GM18519 (cell line): ENCODE data around the gene DNAH12.
"Not testable (repeated sequence)": the region's sequence is repeated elsewhere in the genome, so short reads cannot be mapped to it uniquely, and the experiment has no call there.

Experiments
- ATAC-seq: cut with Tn5 transposase; IDR thresholded peaks from one replicate; pipeline ENCODE4 v1.9.1; 2021; ENCODE audit warnings: mild to moderate bottlenecking, moderate library complexity; ENCODE audit not compliant: unreplicated experiment, low FRiP score

The DNAH12 gene

DNA sequence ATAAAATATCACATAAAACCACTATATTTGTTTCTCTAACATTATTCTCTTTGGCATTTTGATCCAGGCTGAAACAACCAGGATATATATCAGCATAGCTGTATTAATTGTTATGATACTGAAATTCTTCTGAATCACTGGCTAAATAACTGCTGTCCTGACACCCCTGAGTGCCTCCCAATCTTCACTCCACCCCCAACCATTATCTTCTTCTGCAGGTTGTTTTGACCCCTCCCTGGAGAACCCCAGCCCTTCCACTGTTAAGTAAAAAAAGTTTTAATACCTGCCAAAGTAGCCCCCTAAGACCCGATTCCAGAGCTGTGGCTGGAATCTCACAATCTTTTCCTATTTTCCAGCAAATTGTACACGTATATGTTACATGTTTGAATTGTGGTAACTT, 124.1 kb downstream of the DNAH12 start:
- no peak for ATAC-seq

GRCh38 chr3:57411715-57412114, 132.4 kb downstream of the DNAH12 start:
- no peak for ATAC-seq

DNA sequence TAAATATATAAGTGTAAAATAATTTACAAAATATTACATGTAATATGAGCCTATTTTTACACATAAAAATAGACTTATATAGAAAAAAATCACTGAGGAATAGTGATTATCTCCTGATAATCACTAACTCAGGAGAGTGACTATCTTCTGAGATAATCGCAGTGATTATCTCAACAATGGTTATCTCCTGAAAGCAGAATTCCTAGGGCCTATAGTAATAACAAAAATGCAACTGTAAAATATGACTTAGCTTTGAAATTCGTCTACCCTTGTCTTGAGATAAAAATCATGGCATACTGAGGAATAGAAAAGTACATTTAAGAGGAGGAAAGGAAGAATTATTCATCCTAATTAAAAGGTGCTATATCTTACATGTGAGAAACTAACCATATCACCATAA, 134.7 kb downstream of the DNAH12 start:
- no peak for ATAC-seq

DNA sequence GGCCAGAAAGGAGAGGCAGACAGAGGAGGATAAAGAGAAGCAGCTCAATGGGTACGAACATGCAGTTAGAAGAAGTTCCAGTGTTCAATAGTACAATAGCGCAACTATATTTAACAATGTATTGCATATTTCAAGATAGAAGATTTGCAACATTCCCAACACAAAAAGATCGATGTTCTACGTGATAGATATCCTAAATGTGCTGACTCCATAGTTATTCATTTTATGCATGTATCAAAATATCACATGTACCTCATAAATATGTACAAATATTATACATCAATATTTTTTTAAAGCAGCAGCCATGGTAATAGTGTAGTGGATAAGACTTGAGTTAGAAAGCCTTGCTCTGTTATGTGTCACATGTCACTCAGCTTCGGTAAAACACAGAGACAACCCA, 141.5 kb downstream of the DNAH12 start:
- no peak for ATAC-seq

DNA sequence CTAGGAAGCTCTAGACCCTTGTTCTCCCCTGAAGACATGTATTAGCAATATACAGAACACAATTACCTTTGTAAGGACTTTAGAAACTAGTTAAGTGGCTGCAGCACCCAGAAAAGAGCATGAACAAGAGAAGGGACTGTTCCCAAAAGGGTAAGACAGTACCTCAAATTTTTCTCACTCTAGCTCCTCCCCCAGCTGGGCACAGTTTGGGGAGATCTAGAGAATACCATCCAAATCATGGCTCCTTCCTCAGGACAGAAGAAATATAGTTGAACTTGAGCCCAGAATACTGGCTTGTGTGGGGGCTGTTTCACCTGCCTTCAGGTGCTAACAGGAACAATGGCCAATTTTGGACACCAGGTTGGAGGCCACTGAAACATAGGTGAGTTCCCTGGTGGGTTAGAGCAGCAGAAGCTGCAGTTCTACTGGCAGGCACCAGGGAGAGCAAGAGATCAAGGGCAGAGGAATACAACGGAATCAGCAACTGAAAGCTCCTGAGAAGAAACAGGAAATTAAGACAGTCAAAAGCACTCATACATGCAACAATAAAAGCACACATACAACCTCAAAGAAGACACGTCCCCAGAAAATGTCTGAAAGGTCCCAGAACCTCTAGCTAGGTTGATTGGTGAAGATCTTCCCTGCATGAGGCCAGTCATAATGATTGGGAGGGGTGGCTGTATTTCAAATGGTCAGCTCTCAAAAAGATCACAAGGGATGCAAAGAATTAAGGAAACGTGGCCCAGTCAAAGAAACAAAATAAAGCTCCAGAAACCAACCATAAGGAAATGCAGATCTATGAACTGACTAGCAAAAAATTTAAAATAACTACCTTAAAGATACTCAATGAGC, 146.7 kb downstream of the DNAH12 start:
- peak; percentile 94 for ATAC-seq

GRCh38 chr3:57393977-57394376, 150.2 kb downstream of the DNAH12 start:
- no peak for ATAC-seq

DNA sequence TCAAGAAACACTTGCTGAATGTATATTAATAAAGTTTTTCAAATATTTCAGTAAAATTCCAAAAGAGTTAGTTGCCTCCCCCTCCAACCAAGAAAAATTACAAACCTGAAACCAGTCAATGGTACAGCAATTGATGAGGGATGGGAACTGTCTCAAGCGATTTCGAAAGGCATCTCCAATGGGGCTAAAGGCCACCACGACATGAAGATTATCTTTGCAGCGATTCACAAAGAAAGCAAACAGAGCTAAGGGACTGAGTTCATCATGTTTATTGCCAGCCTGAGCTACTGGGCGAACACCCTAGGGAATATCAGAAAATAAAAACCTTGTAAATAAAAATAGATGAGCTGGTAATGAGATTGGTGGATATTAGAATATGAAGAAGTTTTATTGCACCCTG, 152.4 kb downstream of the DNAH12 start:
- ATAC-seq = no peak

DNA sequence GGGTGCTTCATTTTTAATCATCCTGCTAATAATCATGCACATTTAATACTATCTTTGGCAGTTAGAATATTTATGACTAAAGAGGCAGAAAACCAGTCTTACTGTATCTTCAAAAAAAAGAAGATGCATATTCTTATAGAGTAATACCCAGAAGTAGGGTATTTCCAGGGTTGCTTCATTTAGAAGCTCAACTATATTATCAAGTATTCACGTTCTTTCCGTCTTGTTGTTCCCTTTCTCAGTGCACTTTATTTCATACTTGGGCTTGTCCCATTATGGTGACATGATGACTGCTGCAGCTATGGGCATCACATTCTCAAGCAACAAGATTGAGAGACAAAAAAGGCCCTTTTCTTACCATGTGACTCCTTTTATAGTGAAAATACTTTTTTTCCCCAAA, 154.9 kb downstream of the DNAH12 start:
- ATAC-seq = no peak

DNA sequence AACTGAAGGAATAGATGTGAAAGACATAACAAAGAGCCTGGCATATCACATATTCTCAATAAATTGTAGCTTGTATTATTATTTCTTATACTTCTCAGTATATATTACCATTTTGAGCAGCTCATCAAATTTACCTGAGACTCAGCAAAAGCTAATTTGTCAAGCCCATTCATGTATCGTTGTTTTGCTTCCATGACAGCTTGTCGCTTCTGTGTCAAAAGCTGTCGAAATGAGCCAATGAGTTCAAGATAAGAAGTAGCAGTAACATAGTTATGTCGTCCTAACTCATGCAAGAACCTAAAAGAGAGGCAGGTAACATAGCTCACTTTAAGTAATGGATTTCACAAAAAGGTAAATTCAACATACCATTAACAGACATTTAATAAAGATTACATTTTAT, 157.8 kb downstream of the DNAH12 start:
- ATAC-seq = no peak

DNA sequence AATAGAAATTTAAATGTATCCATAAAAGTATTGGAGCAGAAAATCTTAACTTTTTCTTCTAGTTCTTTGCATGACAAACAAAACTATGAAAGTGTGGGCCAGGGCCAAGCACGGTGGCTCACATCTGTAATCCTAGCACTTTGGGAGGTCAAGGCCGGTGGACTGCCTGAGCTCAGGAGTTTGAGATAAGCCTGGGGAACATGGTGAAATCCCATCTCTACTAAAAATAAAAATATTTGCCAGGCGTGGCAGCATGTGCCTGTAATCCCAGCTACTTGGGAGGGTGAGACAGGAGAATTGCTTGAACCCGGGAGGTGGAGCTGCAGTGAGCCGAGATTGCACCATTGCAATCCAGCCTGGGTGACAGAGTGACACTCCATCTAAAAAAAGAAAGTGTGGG, 158.6 kb downstream of the DNAH12 start:
- no peak for ATAC-seq

- ATAC-seq = no peak
Observed at GRCh38 chr3:57383838-57384237, 160.3 kb downstream of the DNAH12 start.

- no peak for ATAC-seq
Observed at GRCh38 chr3:57383406-57383805, 160.7 kb downstream of the DNAH12 start.

GRCh38 chr3:57382933-57383332, 161.2 kb downstream of the DNAH12 start:
- no peak for ATAC-seq

GRCh38 chr3:57370341-57370740, 173.8 kb downstream of the DNAH12 start:
- no peak for ATAC-seq

DNA sequence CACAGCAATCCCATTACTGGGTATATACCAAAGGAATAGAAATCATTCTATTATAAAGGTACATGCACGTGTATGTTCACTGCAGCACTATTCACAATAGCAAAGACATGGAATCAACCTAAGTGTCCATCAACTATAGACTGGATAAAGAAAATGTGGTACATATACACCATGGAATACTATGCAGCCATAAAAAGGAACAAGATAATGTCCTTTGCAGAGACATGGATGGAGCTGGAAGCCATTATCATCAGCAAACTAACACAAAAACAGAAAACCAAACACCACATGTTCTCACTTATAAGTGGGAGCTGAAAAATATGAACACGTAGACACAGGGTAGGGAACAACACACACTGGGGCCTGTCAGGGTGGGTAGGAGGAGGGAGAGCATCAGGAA, 179.1 kb downstream of the DNAH12 start:
- not testable (repeated sequence) for ATAC-seq

DNA sequence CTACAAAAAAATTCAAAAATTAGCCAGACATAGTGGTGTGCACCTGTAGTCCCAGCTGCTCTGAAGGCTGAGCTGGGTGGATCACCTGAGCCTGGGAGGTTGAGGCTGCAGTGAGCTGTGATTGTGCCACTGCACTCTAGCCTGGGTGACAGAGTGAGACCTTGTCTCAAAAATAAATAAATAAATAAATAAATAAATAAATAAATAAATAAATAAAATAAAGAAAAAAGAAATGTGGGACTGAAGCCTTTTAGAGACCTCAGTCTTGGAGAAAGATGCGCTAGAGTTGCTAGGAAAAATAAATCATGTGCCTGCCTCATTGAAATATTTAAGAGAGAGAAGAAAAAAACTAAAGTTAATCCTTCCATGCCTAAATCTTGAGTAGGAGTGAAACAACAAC, 187.9 kb downstream of the DNAH12 start:
- not testable (repeated sequence) for ATAC-seq

DNA sequence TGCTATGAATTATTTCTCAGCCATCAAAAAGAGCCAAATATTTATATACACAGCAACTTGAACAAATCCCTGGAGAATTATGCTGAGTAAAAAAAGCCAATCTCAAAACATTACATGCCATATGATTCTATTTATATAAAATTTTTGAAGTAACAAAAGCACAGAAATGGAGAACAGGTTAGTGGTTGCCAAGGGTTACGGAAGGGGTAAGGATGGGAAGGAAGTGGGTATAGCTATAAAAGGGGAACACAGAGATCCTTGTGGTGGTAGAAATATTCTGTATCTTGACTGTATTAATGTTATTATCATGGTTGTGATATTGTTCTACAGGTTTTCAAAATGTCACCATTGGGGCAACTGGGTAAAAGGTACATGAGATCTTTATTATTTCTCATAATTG, 189.4 kb downstream of the DNAH12 start:
- ATAC-seq = no peak

DNA sequence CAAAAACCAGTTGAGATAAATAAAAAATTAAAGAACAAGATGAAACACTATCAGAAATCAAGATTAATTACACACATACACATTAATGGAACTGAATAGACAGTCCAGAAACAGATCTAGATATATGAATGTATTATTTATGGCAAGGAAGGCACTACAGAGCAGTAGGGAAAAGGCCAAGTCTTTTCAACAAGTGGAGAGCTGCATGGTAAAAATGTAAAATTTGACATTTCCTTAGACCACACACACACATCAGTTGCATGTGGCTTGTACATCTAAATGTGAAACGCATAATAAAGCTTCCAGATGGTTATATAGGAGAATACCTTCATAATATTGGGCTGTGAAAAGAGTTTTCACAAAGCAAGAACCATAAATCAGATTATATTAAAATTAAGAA, 193.9 kb downstream of the DNAH12 start:
- ATAC-seq = no peak

- ATAC-seq = not testable (repeated sequence)
Observed at GRCh38 chr3:57339071-57339642, 205.0 kb downstream of the DNAH12 start.

GRCh38 chr3:57338272-57339070, 205.7 kb downstream of the DNAH12 start:
- not testable (repeated sequence) for ATAC-seq

DNA sequence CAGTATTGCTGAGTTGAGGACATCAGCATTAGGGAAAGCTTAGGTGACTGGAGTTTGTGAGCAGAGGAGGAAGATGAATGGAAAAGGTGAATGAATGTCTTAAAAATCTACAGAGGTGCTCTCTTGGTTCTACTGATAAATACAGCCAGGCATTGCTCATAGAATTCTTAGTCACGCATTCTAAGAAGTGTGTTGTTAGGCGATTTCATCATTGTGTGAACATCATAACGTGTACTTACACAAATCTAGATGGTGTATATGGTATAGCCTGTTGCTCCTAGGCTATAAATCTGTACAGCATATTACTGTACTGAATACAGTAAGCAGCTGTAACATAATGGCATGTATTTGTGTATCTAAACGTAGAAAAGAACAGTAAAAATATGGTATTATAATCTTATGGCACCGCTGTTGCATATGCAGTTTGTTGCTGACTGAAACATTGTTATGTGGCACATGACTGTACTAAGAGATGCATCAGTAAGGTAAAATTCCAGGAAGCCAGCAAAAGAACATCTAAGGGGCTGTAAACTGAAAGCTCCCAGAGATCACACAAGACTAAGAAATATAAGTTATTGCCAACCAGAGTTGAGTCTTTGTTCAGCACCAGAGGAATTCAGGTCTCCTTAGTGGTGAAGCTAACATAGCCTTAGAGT, 208.7 kb downstream of the DNAH12 start:
- no peak for ATAC-seq
